Measurements from ENCODE around the gene CSNK1G1.

DNA sequence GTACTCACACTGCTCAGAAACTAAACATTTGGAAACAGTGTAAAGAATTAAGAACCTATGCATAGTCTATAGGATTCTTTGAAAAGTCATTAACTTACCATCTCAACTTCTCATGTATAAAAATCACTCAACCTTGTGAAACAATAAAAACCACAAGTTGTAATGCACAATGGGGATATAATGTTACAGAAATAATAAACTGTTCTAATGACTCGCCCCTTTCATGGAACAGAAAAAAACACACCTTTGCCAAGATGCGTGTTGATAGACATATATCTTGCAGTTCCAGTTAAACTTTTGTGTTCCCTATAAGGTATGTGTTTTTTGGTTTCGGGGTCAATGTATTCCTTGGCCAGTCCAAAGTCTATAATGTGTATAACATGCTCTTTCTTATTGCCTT, 142.3 kb downstream of the CSNK1G1 start:
- TF ChIP-seq, protein P1, sequence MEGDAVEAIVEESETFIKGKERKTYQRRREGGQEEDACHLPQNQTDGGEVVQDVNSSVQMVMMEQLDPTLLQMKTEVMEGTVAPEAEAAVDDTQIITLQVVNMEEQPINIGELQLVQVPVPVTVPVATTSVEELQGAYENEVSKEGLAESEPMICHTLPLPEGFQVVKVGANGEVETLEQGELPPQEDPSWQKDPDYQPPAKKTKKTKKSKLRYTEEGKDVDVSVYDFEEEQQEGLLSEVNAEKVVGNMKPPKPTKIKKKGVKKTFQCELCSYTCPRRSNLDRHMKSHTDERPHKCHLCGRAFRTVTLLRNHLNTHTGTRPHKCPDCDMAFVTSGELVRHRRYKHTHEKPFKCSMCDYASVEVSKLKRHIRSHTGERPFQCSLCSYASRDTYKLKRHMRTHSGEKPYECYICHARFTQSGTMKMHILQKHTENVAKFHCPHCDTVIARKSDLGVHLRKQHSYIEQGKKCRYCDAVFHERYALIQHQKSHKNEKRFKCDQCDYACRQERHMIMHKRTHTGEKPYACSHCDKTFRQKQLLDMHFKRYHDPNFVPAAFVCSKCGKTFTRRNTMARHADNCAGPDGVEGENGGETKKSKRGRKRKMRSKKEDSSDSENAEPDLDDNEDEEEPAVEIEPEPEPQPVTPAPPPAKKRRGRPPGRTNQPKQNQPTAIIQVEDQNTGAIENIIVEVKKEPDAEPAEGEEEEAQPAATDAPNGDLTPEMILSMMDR (IDR thresholded peaks at IDR 0.05) = no peak
- no peak for TF ChIP-seq ZFX (IDR thresholded peaks at IDR 0.05; ENCODE audit: borderline replicate concordance)
